ENCODE measurements around the gene STIM1. TPM values are rescaled to one million over a fixed set of nuclear protein-coding genes. Genes with fewer than 3 reads are reported as not detected.

Gene STIM1
- total RNA-seq, 1 experiment from 2014 or later = 15.2 TPM

- Mint-ChIP-seq H3K9me3 (no peaks in the 10 kb centered on the region), H3K27ac (peak overlapping the region in 1 of 3 experiments; percentile 8; a peak in 1 of 7 replicates), H3K36me3 (ENCODE audit: insufficient read depth in 1 of 3, low read depth in 3 of 3) (no peaks in the 10 kb centered on the region), H3K27me3 (ENCODE audit: low read depth) (peaks cover 5% of the 10 kb centered on the region), H3K4me1 (peaks cover 12 to 13% of the 10 kb centered on the region in 2 experiments), H3K4me3 (no peak overlapping the region)
- Histone ChIP-seq H2AK5ac (ENCODE audit: insufficient read length, low read length) (no peak overlapping the region), H2AFZ (ENCODE audit: low read length) (no peak overlapping the region), H3K4me2 (ENCODE audit: insufficient read depth, insufficient read length, low read length) (no peak overlapping the region), H3K27me3 (ENCODE audit: insufficient read depth, low read length) (no peaks in the 10 kb centered on the region), H2BK12ac (ENCODE audit: insufficient read length, low read depth, low read length) (no peak overlapping the region), H4K20me1 (ENCODE audit: control insufficient read depth, insufficient read depth, insufficient read length) (no peaks in the 10 kb centered on the region), H2BK20ac (ENCODE audit: low read depth, low read length, poor library complexity, severe bottlenecking) (no peak overlapping the region), H3K23ac (ENCODE audit: insufficient read length, low read depth, low read length) (no peak overlapping the region), H3K4me1 (ENCODE audit: insufficient read depth, low read length) (peaks cover 3% of the 10 kb centered on the region; the same call in 1 of the 2 replicates), H3K18ac (ENCODE audit: insufficient read length, low read depth, low read length) (no peak overlapping the region), H3K27ac (ENCODE audit: insufficient read length, low read depth, low read length) (no peak overlapping the region), H3K9ac (ENCODE audit: extremely low read depth, insufficient read length, low read length) (no peak overlapping the region), H3K79me1 (ENCODE audit: insufficient read depth, low read depth, low read length, poor library complexity, severe bottlenecking) (no peaks in the 10 kb centered on the region), H2BK15ac (ENCODE audit: low read depth, low read length) (no peak overlapping the region), H3K23me2 (ENCODE audit: insufficient read length, low read depth, low read length, poor library complexity, severe bottlenecking) (no peaks in the 10 kb centered on the region), H2BK120ac (ENCODE audit: low read depth, low read length, poor library complexity, severe bottlenecking) (no peak overlapping the region), H3K56ac (ENCODE audit: insufficient read length, low read depth, low read length) (no peak overlapping the region), H3K79me2 (ENCODE audit: insufficient read depth, low read length) (no peaks in the 10 kb centered on the region), H3T11ph (ENCODE audit: low read length) (no peak overlapping the region), H3K4ac (ENCODE audit: low read depth, low read length) (no peak overlapping the region), H4K8ac (replicated peaks; ENCODE audit: insufficient read length, low read depth, low read length) (no peak overlapping the region), H3K9me3 (ENCODE audit: control insufficient read depth, low read depth, low read length) (no peaks in the 10 kb centered on the region), H3K14ac (ENCODE audit: insufficient read depth, low read length) (no peak overlapping the region), H4K5ac (ENCODE audit: insufficient read length, low read depth, low read length) (no peak overlapping the region), H4K91ac (ENCODE audit: insufficient read length, low read depth, low read length) (no peak overlapping the region), H2BK5ac (ENCODE audit: insufficient read length, low read length) (no peak overlapping the region)
- WGBS (ENCODE audit: extremely low coverage, insufficient read length, low lambda C conversion rate) = no CpG with 5 or more reads among the region's 6 CpGs
- DNase-seq = no peak
- TF ChIP-seq CTCF (conservative IDR thresholded peaks at IDR 0.05) = no peak
These were observed 12.0 kb downstream of the STIM1 start for GRCh38 chr11:3867209-3868091.

Measured in H9 (cell line).